Measurements from ENCODE around the gene C9orf153. TPM values are rescaled to one million over a fixed set of nuclear protein-coding genes. Genes with fewer than 3 reads are reported as not detected.

Gene C9orf153
- total RNA-seq, 1 donor from 2014 or later, result 0.69 TPM

GRCh38 chr9:86241216-86241615, 18.2 kb downstream of the C9orf153 start:
- no peaks in the 10 kb centered on the region for H3K27me3 Mint-ChIP-seq
- DNase-seq (ENCODE audit: low spot score, unreplicated experiment), result no peak
- no peak for TF ChIP-seq CTCF (IDR thresholded peaks at IDR 0.05; ENCODE audit: unreplicated experiment)
- no peaks in the 10 kb centered on the region for H3K9me3 Mint-ChIP-seq (ENCODE audit: low read depth)
- H3K27ac Mint-ChIP-seq, result no peak overlapping the region
- no peaks in the 10 kb centered on the region for H3K4me1 Mint-ChIP-seq (ENCODE audit: low read depth)
- no peak overlapping the region for H3K4me3 Mint-ChIP-seq (ENCODE audit: low read depth)
- no peaks in the 10 kb centered on the region for H3K36me3 Mint-ChIP-seq (ENCODE audit: insufficient read depth)

- H3K27me3 Mint-ChIP-seq, result no peaks in the 10 kb centered on the region
- H3K27ac Mint-ChIP-seq, result no peak overlapping the region
- H3K4me1 Mint-ChIP-seq (ENCODE audit: low read depth), result no peaks in the 10 kb centered on the region
- no peaks in the 10 kb centered on the region for H3K36me3 Mint-ChIP-seq (ENCODE audit: insufficient read depth)
- TF ChIP-seq CTCF (IDR thresholded peaks at IDR 0.05; ENCODE audit: unreplicated experiment), result no peak
- no peaks in the 10 kb centered on the region for H3K9me3 Mint-ChIP-seq (ENCODE audit: low read depth)
- DNase-seq (ENCODE audit: low spot score, unreplicated experiment), result no peak
- H3K4me3 Mint-ChIP-seq (ENCODE audit: low read depth), result no peak overlapping the region
Measured at GRCh38 chr9:86238861-86239770, 20.3 kb downstream of the C9orf153 start.

- no peak for TF ChIP-seq CTCF (IDR thresholded peaks at IDR 0.05; ENCODE audit: unreplicated experiment)
- no peaks in the 10 kb centered on the region for H3K36me3 Mint-ChIP-seq (ENCODE audit: insufficient read depth)
- H3K4me1 Mint-ChIP-seq (ENCODE audit: low read depth), result no peaks in the 10 kb centered on the region
- no peaks in the 10 kb centered on the region for H3K9me3 Mint-ChIP-seq (ENCODE audit: low read depth)
- H3K4me3 Mint-ChIP-seq (ENCODE audit: low read depth), result no peak overlapping the region
- no peak overlapping the region for H3K27ac Mint-ChIP-seq
- DNase-seq (ENCODE audit: low spot score, unreplicated experiment), result no peak
- H3K27me3 Mint-ChIP-seq, result no peaks in the 10 kb centered on the region
Measured at GRCh38 chr9:86230858-86231257, 28.6 kb downstream of the C9orf153 start.

- no peak for DNase-seq (ENCODE audit: low spot score, unreplicated experiment)
- no peak for TF ChIP-seq CTCF (IDR thresholded peaks at IDR 0.05; ENCODE audit: unreplicated experiment)
- Mint-ChIP-seq H3K4me1 (ENCODE audit: low read depth) (no peaks in the 10 kb centered on the region), H3K27me3 (no peaks in the 10 kb centered on the region), H3K27ac (no peak overlapping the region), H3K4me3 (ENCODE audit: low read depth) (no peak overlapping the region), H3K9me3 (ENCODE audit: low read depth) (no peaks in the 10 kb centered on the region), H3K36me3 (ENCODE audit: insufficient read depth) (no peaks in the 10 kb centered on the region)
Measured at GRCh38 chr9:86222667-86223066, 36.8 kb downstream of the C9orf153 start.

GRCh38 chr9:86219606-86220005, 39.9 kb downstream of the C9orf153 start:
- H3K4me3 Mint-ChIP-seq (ENCODE audit: low read depth), result no peak overlapping the region
- no peak for DNase-seq (ENCODE audit: low spot score, unreplicated experiment)
- TF ChIP-seq CTCF (IDR thresholded peaks at IDR 0.05; ENCODE audit: unreplicated experiment), result no peak
- no peaks in the 10 kb centered on the region for H3K9me3 Mint-ChIP-seq (ENCODE audit: low read depth)
- no peak overlapping the region for H3K27ac Mint-ChIP-seq
- H3K27me3 Mint-ChIP-seq, result no peaks in the 10 kb centered on the region
- H3K36me3 Mint-ChIP-seq (ENCODE audit: insufficient read depth), result no peaks in the 10 kb centered on the region
- H3K4me1 Mint-ChIP-seq (ENCODE audit: low read depth), result no peaks in the 10 kb centered on the region
